GM10248 (cell line): ENCODE results near the gene CYLD.

Experiments used
- CTCF ChIA-PET: fragments of 300-600 bp; sonication (Branson Sonifier 250); formaldehyde crosslinking; extraction: SDS; loops from one replicate; lab custom pipeline; 2021; ENCODE audit warnings: antibody characterized with exemption; lab: Yijun Ruan, JAX
- POLR2A ChIA-PET: fragments of 350-650 bp; sonication (Branson Sonifier 250); formaldehyde crosslinking; extraction: SDS; loops from one replicate; lab custom pipeline; 2020; ENCODE audit warnings: antibody characterized with exemption; lab: Yijun Ruan, JAX
- DNase-seq: peaks from one replicate; pipeline ENCODE4 v3.0.0; 2012; ENCODE audit errors: extremely low spot score
- TF ChIP-seq, protein P1 (sequence below): IDR thresholded peaks from 2 replicates; pipeline ENCODE4 v1.5.1; 2012; ENCODE audit warnings: mild to moderate bottlenecking, low read depth; ENCODE audit errors: extremely low read depth, missing control alignments, control extremely low read depth

Gene CYLD

DNA sequence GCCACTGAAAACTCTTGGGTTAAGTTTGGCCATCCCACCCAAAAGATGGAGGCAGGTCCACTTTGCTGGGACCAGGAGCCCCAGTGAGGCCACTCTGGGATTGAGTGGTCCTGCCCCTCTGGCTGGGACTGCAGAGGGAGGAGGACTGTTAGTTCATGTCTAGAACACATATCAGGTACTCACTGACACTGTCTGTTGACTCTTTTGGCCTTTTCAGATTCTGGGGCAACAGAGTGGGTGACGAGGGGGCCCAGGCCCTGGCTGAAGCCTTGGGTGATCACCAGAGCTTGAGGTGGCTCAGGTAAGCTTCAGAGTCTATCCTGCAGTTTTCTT, 19.5 kb upstream of the CYLD start:
- ChIA-PET POLR2A (interaction anchor here (0.7 kb wide), 1 partner anchor 68 kb away, joined by 3 read pairs; no protein-coding TSS in a partner anchor), CTCF (interaction anchor here (0.8 to 2.5 kb wide), 7 partner anchors 14 to 84 kb away, joined by 3 to 10 read pairs (median 3); no protein-coding TSS in a partner anchor)
- DNase-seq, result no peak
- TF ChIP-seq, protein P1, sequence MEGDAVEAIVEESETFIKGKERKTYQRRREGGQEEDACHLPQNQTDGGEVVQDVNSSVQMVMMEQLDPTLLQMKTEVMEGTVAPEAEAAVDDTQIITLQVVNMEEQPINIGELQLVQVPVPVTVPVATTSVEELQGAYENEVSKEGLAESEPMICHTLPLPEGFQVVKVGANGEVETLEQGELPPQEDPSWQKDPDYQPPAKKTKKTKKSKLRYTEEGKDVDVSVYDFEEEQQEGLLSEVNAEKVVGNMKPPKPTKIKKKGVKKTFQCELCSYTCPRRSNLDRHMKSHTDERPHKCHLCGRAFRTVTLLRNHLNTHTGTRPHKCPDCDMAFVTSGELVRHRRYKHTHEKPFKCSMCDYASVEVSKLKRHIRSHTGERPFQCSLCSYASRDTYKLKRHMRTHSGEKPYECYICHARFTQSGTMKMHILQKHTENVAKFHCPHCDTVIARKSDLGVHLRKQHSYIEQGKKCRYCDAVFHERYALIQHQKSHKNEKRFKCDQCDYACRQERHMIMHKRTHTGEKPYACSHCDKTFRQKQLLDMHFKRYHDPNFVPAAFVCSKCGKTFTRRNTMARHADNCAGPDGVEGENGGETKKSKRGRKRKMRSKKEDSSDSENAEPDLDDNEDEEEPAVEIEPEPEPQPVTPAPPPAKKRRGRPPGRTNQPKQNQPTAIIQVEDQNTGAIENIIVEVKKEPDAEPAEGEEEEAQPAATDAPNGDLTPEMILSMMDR, result no peak

DNA sequence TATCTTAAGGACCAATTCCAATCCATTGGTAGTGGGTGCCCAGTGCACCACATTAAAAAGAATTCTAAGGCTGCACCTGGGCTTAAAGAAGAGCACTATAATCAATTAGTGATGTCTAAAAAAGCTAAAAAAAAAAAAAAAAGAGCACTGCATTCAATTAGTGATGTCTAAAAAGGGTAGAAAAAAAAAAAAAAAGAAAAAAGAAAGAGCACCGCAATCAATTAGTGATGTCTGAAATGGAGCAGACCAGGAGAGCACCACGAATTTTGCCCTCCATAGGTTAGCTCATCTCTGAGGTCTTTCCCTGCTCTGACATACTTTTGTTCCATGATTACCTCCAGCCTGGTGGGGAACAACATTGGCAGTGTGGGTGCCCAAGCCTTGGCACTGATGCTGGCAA, 18.9 kb upstream of the CYLD start:
- TF ChIP-seq, protein P1, result no peak
- no peak for DNase-seq
- CTCF ChIA-PET, result interaction anchor here (0.8 to 2.5 kb wide), 7 partner anchors 13 to 698 kb away, joined by 3 to 10 read pairs (median 3); partner anchors contain the start of gene CNEP1R1
- POLR2A ChIA-PET, result no interaction called here

DNA sequence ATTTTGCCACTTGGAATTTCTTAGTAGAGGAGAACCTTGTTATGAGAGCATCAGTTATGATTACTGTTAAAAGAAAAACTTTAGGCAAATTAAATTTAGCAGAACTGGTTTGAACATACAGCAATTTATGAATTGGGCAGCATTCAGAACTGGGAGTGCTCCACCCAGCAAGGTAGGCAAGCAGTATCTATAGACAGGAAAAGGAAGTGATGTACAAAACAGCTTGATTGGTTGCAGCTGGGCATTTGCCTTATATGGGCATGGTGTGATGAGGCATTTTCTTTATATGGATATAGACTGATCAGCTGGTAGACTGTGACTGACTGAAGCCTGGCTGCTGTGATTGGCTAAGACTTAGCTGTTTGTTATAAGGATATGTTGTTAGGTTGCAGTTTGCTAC, 17.6 kb upstream of the CYLD start:
- CTCF ChIA-PET, result interaction anchor here (1.1 to 2.5 kb wide), 4 partner anchors 25 to 84 kb away, joined by 3 to 10 read pairs (median 3); no protein-coding TSS in a partner anchor

DNA sequence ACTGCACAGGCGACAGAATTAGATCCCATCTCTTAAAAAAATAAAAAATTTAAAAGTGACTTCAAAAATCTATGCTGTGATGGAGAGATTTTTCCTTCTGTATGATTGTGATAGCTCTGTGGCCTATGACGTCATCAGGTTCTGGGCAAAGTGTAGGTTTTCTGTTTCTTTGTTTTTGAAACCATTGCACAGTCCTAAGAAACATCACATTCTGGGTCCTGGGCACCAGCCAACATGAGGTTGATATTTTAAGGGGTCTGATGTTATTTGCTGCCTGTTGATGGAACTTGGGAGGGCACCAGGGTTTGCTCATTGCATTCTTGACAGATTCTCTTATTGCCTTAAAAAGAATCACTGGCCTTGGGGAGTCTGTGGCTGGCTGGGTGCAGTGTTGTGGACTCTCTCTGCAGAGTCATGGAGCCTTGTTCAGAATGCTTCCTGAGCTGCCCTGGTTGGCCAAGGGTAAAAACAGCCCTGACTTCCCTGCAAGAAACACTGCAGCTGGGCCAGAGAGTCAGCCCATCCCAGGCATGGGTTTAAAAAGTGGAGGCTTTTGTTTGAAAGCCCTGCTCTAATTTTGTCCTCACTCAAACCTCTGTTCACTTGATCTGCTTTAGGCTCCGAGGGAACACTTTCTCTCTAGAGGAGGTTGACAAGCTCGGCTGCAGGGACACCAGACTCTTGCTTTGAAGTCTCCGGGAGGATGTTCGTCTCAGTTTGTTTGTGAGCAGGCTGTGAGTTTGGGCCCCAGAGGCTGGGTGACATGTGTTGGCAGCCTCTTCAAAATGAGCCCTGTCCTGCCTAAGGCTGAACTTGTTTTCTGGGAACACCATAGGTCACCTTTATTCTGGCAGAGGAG, 10.5 kb upstream of the CYLD start:
- DNase-seq, result no peak
- POLR2A ChIA-PET, result no interaction called here
- TF ChIP-seq, protein P1, result no peak
- CTCF ChIA-PET, result interaction anchor here (1.1 to 1.7 kb wide), 3 partner anchors 15 to 17 kb away, joined by 3 to 7 read pairs (median 3); no protein-coding TSS in a partner anchor

More for the DNA sequence above, 17.6 kb upstream of the CYLD start:
- no peak for DNase-seq
- POLR2A ChIA-PET, result no interaction called here
- TF ChIP-seq, protein P1, result no peak

DNA sequence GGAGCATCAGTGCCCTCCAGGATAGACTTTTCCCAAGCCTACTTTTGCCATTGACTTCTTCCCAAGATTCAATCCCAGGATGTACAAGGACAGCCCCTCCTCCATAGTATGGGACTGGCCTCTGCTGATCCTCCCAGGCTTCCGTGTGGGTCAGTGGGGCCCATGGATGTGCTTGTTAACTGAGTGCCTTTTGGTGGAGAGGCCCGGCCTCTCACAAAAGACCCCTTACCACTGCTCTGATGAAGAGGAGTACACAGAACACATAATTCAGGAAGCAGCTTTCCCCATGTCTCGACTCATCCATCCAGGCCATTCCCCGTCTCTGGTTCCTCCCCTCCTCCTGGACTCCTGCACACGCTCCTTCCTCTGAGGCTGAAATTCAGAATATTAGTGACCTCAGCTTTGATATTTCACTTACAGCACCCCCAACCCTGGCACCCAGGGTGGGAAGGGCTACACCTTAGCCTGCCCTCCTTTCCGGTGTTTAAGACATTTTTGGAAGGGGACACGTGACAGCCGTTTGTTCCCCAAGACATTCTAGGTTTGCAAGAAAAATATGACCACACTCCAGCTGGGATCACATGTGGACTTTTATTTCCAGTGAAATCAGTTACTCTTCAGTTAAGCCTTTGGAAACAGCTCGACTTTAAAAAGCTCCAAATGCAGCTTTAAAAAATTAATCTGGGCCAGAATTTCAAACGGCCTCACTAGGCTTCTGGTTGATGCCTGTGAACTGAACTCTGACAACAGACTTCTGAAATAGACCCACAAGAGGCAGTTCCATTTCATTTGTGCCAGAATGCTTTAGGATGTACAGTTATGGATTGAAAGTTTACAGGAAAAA, 9.7 kb upstream of the CYLD start:
- no peak for DNase-seq
- ChIA-PET POLR2A (no interaction called here), CTCF (interaction anchor here (1.1 to 1.6 kb wide), 3 partner anchors 16 to 66 kb away, joined by 3 to 5 read pairs (median 3); no protein-coding TSS in a partner anchor)
- TF ChIP-seq, protein P1, result no peak

DNA sequence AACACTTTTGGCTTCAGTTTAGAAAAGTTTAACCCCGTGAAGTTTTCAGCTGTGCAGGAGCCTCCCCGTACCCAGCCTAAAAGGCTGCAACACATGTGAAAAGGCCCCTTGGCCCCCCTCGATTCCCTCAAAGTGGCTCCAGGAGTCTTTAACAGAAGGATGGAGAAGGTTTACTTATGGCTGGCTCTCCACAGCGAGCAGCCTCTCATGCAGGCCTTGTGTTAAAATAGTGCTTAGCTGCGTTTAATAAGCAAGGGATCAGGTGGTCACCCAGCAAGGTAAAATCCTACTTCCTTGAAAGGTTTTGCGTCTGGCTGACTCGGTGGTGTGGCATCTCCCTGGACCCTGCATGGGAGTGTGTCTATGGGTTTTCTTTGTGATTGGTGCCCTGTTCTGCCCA, 8.4 kb upstream of the CYLD start:
- ChIA-PET CTCF (interaction anchor here (1.1 to 4.1 kb wide), 3 partner anchors 12 to 67 kb away, joined by 3 to 26 read pairs (median 5); no protein-coding TSS in a partner anchor), POLR2A (no interaction called here)
- TF ChIP-seq, protein P1, result no peak
- no peak for DNase-seq
